HG02981 (cell line): ENCODE data around the gene NRSN1.
"Not testable (repeated sequence)": the region's sequence is repeated elsewhere in the genome, so short reads cannot be mapped to it uniquely, and the experiment has no call there.

Experiments used
- ATAC-seq: cut with Tn5 transposase; IDR thresholded peaks from one replicate; pipeline ENCODE4 v1.9.1; 2021; ENCODE audit warnings: mild to moderate bottlenecking, moderate library complexity; ENCODE audit not compliant: unreplicated experiment

Gene NRSN1

DNA sequence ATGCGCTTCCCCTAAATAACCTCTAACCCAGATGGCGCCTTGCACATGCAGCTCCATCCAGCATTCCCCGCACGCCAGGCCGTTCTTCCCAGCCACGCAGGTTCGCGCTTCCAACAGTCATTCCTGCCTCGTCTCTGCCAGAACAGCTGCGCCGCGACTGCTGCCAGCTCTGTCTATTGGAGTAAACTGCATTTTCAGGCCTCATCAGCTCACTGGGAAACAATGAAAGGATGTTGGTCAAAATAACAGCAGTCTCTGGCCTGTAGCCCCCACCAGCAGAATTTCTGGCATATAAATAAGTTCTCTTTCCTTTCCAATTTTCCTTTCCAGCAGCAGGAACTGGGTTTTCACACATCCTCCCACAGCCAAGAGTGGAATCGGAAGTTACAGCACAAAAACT is 14.6 kb downstream of the NRSN1 start:
- no peak for ATAC-seq

DNA sequence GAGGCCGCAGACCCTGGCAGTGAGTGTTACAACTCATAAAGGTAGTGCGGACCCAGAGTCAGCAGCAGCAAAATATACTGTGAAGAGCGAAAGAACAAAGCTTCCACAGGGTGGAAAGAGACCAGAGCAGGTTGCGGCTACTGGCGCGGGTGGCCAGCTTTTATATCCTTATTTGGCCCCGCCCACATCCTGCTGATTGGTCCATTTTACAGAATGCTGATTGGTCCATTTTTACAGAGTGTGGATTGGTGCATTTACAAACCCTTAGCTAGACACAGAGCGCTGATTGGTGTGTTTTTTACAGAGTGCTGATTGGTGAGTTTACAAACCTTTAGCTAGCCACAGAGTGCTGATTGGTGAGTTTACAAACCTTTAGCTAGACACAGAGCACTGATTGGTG is 16.7 kb downstream of the NRSN1 start:
- ATAC-seq: not testable (repeated sequence)

DNA sequence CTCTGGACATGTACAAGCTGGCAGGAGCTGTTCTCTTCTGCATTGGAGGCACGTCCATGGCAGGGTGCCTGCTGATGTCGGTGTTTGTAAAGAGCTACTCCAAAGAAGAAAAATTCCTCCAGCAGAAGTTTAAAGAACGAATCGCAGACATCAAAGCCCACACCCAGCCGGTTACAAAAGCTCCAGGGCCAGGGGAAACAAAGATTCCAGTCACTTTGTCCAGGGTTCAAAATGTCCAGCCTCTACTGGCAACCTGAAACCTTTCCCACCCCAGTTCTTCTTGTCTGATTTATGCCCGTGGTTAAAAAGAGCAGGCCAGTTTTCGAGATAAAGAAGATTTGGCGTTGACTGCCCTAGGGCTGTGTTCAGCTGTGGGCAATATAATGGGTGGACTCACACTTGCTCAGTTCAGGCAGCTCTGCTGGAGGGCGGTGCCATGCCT is 19.7 kb downstream of the NRSN1 start:
- ATAC-seq: no peak

DNA sequence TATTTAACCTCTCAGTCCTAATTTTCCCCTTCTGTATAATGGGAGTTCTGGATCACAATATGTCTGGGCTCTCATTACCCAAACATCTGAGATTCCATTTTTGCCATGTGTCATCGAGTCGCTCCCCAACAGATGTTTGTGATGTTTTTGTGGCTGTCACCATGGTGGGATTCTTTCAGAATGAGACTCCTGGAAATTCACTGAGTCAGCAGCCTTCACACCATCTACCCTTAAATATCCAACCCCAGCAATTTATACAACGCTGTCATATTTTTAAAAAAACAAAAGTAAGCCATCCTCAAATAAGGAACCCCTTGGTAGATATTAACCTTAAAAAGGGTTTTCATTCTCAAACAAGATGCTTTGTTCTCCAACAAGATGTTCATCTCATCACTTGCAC is 20.9 kb downstream of the NRSN1 start:
- ATAC-seq: no peak

DNA sequence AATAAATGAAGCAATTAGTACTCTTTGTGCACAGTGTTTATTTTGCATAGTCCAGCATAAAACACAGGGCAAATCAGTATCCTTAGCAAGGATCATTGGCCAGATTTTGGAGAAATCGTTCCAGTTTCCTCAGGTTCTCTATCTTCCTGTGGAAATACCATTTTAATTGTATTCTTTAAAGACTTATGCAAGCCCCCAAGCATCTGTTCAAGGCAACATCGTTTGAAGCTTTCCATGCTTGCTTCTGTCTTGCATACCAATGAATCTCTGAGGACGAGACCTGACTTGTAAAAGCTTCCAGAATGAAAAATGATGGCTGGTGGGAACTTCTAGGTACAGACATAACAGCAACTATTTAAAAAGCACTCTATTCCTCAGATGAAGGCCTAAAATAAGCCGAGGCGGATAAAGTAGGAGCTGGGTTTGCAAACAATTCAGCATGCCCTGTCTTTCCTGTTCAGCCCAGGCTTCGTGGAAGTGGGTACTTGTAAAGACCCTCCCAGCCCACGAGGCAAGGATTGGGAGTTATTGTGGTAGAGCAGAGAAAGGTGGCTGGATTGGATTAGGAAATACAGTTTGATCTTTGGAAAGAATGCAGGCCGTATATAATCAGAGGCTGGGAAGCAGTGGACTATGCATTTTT is 21.6 kb downstream of the NRSN1 start:
- ATAC-seq: no peak

DNA sequence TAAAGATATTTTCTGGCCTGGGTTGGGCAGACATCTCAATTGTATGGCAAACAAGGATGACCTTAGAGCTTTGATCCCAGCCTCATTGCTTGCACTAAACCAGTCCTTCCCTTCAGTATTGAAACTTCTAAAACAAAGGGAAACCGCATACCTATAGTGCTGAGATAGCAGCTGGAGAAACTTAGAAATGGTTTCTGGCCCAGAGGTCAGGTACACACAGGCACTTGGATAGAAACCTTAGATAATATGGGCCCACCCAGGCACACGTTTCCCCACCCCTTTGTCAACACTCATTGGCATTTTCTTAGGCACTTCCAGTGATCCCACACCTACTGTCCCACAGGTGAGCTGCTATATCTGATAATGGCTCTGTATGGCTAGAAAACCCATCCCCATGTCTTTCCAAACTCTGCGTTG is 22.1 kb downstream of the NRSN1 start:
- no peak for ATAC-seq

DNA sequence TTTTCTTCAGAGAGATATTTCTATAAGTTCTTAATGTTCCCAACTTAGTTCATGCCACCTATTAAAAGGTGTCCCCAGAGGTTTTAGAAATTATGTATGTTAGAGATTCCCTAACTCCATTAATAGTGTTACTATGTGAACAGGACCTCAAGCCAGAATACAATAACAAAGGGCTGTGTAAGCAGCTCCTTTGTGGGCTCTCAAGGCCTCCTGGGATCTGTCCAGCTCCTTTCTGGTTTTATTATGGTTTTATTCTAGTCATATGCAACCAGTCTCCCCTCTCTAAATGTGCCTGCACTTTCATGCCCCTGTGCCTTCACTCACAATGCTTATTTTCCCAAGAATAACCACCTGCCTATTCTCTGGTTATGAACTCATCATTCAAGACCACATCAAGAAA is 22.7 kb downstream of the NRSN1 start:
- ATAC-seq: no peak

DNA sequence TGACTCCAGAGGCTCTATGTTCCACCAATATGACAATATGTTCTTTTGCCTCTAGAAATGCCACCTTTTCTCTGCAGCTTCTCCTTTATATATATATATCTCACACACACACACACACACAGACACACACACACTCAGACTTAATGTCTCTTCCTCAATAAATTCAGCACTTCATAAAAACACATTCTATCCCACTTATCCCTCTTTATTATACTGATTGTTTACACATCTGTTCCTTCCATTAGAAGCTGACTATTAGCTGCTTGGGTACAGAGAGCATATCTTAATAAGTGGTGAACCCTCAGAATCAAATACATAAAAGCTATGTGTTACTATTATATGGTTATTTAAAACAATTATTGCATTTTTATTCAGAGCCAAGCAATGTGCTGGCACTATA is 23.3 kb downstream of the NRSN1 start:
- no peak for ATAC-seq

DNA sequence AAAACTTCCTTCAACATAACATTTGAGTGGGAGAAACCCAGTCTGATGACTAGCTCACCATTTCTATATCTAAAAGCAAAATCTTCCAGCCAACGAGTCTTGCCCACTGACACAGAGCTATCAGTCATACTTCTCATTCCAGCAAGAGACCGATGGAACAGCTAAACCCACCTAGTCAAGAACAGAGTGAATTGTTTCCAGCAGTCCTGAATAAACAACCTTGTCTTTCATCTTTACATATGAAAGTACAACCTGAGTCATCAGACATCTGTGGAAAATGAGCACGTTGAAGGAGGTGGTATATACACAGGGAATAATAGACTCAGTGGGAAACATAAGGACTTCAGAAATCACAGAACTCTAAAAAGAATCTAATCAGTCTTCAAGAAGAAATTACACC is 23.8 kb downstream of the NRSN1 start:
- ATAC-seq: no peak

DNA sequence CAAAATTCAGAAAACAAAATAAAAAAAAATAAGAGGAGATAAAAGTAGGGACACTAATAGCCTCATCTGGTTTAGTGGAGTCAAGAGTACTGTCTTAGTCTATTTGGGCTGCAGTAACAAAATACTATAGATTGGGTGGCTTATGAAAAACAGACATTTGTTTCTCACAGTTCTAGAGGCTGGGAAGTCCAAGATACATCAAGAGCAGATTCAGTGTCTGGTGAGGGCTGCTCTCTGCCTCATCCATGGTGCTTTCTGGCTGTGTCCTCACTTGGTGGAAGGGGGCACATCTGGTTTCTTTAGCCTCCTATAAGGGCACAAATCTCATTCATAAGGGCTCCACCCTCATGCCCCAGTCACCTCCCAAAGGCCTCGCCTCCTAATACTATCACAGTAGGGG is 26.0 kb downstream of the NRSN1 start:
- no peak for ATAC-seq

DNA sequence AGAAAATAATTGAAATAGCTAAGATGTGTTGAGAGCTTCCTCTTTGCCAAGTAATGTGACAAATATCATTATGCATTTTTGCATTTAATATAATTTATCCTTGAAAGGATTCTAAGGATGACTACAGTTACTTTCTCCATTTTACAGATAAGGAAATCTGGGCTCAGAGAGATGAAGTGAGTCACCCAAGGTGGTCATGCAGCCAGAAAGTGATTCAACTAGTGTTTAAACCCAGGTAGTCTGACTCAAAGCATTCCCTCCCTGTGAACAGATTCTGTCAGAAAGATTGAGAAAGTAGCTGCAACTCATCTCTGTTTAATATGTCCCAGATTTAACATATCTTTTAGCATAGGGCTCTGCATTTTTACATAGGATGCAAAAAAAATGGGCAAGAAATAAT is 28.1 kb downstream of the NRSN1 start:
- ATAC-seq: no peak

DNA sequence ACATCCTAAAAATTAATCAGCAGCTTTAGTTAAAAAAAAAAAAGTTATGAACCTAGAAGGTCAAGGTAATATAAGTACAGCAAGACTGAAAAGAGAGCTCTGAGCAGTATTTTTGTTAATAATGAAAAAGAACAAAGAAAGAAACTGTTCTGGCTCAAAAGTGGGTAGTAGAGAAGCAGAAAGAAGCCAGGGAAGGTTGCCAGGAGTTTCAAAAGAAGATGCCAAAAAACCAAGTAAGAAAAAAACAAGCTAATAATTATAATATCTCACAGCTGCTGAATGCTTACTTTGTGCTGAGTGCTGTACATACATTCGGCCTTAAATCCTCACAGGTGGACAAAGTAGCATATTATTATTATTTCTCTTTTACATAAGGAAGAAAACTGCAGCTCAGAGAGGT is 31.9 kb downstream of the NRSN1 start:
- no peak for ATAC-seq

DNA sequence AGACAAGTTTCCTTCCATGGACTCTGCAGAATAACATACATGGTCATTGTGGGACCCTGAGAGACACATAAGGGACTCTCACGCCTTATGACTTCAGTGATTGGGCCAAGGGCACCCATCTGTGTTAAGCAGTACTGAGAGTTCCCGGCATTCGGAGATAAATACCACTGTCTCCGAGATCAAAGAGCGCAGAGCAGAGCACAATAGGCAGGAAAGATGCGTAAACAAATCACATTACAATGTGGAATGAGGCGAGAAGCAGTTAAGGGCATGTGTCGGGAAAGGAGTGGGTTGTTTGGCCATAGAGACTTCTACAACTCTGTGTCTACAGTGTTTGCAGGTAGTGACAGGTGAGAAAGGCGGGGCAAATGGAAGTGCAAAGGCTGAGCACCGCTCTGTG is 57.6 kb downstream of the NRSN1 start:
- ATAC-seq: no peak

DNA sequence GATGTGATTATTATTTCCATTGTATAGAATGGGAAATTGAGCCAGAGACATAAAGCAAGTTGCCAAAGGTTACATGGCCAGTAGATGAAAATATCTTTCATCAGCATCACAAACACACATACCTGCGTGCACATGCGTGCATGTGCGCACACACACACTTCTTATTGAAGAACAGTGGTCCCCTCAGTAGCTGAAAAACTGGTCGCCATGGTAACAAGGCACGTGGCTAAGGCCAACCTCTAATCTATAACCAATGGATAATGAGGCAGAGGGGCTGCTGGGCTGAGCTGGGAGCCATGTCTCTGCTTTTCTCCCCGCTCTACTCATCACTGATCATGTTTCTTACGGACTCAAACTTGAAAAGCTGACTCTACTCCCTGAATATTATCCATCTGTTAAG is 60.3 kb downstream of the NRSN1 start:
- ATAC-seq: no peak

DNA sequence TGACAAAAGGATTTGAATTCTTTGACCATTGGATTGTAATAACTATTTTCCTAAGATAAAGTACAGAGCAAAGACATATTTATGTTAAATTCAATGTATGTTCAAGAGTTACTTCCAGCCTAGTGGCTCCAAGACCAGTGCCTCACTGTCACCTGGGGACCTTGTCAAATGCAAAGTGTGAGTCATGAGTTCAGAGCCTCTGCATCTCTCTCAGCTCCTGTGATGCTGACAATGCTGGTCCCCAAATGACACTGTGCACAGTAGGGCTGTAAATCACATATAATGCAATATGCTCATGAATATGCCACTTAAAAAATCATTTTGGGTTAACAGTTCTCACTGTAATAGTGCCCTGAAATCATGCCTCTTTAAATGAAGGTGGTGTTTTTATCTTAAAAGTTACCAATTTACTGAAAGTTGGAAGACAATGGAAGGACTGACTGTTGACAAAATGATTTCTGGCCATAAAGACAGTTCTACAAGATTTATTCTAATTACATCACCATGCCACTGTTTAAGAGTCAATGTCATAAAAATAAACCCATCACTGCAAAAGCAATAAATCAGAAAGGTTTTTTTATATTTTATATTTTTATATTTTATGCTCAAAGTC is 62.1 kb downstream of the NRSN1 start:
- no peak for ATAC-seq

DNA sequence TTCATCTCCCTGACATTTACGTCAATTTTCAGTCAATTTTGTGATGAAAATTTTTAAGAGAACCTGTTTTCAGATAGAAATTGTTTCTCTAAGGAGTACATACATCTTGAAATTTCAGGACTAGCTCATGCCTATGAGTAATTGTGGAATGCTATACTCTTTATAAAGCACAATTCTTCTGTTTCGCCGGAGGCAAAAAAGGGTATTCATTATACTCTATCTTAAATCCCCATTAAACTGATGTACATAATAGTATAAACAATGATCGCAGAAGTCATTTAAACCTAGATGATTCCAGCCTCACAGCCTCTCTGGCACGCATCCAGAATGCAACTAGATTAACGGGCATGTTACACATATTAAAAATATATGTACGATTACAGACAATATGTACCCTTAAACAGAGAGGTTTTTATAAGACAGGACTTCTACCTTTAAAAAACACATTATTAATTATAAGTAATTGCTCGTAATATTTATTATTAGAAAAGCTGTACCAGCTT is 62.6 kb downstream of the NRSN1 start:
- ATAC-seq: no peak

DNA sequence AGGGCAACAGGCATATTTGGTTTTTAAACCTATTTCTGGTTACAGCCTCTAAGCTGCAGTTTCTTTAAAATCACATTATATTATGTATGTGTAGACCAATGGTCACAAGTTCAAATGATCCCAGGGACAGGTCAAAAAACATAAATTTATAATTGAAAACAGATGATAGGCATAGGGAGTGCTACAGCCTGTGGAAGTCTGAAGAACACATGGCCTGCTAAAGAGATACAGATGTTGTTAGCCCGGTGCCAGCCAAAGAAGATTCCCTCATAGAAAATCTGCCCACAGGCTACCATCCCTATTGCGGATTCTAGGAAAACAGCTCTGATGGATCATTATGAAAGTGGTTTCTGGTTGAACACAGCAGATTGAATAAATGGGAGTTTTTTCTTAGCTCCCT is 65.3 kb downstream of the NRSN1 start:
- no peak for ATAC-seq

DNA sequence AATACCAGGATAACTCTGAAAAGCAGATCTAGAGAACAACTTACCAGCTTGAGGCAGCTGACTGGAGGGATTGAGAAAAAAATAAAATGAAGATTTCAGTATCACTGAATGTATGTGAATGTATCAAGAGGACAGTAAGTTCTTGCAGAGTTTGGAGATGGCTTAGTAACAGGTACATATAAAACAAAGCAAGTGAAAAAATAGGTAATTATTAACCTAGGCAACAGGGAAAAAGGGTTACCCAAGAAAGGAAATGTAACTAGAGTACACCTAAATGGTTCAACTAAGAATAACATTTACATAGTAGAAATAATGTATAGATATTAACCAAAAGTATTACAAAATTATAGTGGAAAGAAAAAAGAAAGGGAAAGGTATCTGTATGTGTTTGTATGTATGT is 67.3 kb downstream of the NRSN1 start:
- ATAC-seq: no peak

DNA sequence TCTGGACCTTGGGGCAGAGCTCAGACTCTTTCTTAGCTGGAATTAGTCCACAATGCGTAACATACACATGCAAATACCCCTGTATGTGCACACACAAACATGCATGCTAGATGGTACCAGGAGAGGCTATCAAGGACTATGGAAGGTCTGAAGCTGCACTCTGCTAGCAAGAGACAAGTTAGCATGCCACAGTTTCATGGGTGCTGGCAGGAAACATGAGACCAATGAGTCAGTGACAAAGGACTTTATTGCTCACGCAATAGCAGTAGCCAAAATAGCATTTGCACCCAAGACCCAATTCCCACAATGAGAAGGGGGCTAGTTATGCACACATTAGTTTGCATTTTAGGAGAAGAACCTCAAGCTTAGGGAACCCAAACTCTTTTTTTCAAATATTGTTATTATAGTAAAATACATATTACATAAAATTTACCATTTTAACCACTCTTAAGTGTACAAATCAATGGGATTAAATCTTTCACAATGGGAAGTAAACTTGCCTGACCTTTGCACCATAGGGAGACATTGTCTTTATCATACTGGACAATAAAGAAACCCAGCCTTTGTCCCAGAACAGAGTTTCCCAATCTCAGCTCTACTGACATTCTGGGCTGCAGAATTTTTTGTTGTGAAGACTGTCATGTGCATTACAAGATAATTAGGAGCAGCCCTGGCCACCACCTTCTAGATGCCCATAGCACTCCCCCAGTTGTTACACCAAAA is 69.1 kb downstream of the NRSN1 start:
- no peak for ATAC-seq

DNA sequence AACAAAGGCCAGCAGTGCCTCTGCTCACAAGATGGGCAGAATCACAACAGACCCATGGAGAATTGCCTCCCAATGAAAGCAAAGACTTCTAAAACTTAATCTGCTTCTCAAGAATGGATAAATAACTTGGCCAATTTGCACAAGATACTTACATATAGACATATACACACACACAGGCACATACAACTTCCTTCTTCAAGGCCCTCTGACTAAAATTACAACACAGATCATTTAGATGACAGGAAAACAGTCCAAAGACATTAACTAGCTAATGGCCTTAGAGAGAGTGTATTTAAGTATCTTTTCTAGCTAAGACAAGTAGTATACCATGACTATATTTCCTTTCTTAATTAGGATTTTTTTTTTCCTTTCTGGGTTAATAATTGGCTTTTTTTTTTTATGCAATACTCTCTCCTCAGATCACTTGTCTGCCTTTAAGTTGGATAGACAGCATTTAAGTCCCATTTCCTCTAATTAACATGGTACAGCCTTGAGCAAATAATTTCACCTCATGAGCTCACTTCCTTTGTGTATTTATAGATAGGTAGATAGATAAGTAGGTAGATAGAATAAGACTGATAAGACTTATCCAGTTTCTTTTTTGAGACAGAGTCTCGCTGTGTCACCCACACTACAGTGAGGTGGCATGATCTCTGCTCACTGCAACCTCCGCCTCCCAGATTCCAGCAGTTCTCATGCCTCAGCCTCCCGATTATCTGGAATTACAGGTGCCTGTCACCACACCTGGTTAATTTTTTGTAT is 70.0 kb downstream of the NRSN1 start:
- ATAC-seq: no peak
